GM19395 (cell line): ENCODE data around the gene PAX1.

Experiments
- ATAC-seq: cut with Tn5 transposase; IDR thresholded peaks from one replicate; pipeline ENCODE4 v1.9.1; 2021; ENCODE audit warnings: mild to moderate bottlenecking, moderate library complexity; ENCODE audit not compliant: unreplicated experiment

PAX1 gene

DNA sequence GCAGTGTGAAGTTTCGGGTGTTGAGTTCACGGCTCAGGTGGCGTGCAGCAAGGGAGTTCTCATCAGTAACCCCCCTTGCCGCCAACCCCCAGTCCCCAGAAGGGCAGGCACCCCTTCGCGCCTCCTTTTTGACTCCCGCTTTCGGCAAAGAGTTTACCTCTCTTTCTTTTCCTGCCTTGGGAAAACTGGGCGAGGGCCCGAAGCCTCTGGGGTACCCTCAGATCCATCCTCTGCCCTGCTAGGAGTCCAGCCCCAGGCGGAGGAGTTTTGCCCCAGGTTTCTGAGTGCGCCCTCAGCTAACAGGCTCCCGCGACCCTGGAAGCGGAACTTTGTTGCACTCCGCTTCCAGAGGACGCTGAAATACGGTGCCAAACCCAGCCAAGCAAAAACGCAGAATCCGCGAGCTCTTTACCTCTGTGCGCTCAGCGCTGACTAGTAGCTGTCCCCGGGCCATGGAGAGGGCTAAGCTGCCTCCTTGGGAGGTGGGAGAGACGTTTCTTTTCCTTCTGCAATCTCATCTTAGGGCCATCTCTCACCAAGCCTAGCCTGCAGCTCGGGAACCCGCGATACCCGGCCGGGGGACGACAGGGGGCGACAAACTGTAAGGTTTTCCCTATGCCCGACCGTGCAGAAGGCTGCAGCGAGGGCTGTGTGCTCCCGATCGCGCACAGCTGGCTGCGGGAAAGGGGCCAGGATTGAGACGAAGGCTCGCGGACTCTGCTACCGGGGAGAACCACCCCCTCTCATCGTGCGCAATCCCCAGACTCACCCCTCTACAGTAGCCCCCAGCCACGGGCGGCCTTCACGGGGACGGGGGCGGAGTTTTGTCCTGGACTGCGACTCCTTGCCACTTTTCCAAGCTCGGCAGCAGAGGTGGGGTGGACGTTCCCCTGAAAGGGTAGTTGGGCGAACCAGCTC lies 2.7 kb upstream of the PAX1 start:
- no peak for ATAC-seq

- no peak for ATAC-seq
Observed at GRCh38 chr20:21703717-21704407, 1.6 kb upstream of the PAX1 start.

- ATAC-seq, result no peak
Observed at GRCh38 chr20:21704408-21705385, 767 bp upstream of the PAX1 start.

- no peak for ATAC-seq
Observed at GRCh38 chr20:21706261-21707195, 1.1 kb downstream of the PAX1 start.

DNA sequence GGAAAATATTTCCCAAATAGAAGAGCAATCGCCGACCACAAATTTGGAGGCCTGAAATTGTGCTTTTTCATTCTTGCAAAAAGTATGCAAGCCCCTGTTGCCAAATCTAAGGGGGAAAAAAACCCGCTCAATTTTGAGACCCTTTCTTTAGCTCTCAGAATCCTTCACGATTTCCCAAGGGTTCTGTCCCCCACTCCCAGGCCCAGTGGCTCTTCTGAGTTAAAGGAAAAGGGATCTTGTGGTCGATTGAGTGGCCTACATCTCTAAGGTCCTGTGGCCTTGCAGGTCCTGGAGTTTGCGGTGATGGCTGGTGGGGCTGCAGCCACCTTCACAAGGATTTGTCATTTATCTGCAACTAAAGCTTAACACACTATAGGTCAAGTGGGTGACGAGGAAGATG lies 1.8 kb downstream of the PAX1 start:
- no peak for ATAC-seq

DNA sequence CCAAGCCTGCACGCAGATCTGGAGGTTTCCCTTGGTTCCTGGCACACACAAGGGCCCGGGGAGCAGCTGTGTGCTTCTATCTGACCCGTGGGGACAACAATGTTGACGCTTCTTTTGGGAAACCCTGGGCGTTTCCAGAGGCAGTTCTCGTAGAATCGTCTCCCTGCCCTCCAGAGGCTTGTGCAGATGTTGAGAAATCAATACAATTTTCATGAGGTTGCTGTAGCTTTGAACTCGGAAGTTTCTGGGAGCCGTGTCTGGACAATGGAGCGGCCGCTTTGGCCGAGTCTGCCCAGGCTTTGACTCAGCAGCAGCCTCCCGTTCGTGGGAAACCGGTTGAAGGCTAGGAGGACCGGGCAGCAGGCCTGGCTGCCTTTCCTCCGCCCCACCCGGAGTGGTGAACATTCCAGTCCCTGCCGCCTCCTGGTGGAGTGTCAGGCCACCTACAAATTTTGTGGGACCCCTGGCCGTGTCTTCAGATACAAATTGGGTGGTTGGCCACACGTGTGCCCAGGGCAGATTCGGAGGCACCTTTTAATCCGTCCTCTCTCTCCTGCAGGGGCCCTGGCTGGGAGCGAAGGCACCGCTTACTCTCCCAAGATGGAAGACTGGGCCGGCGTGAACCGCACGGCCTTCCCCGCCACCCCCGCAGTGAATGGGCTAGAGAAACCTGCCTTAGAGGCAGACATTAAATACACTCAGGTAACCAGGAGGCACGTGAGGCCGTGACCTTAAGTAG lies 2.7 kb downstream of the PAX1 start:
- ATAC-seq, result no peak

DNA sequence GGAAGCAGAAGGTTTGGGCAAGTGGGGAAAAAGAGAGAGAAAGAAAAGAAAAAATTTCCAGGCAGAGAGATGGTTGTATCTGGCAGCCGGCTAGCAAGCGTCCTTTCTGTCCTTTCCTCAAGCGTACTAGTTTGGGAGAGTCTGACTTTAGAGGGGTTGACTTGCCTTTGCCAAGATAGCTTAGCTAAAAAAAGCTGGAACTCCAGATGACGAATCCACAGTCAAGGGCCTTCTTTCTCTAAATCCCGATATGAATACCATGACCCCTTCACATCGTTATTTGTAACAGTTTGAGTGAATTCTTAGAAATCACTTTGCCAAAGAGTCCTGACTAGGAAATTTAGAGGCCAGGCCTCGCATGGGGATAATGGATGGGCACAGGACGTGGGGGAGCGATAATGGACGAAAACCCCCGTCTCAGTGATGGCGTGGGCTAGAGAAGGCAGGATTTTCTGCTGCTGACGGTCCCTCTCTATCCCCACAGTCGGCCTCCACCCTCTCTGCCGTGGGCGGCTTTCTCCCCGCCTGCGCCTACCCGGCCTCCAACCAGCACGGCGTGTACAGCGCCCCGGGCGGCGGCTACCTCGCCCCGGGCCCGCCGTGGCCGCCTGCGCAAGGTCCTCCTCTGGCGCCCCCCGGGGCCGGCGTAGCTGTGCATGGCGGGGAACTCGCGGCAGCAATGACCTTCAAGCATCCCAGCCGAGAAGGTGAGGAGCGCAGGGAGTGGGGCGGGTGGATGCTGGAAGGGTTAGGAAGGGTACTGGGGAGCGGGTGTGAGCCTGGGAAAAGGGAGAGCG lies 3.5 kb downstream of the PAX1 start:
- no peak for ATAC-seq

DNA sequence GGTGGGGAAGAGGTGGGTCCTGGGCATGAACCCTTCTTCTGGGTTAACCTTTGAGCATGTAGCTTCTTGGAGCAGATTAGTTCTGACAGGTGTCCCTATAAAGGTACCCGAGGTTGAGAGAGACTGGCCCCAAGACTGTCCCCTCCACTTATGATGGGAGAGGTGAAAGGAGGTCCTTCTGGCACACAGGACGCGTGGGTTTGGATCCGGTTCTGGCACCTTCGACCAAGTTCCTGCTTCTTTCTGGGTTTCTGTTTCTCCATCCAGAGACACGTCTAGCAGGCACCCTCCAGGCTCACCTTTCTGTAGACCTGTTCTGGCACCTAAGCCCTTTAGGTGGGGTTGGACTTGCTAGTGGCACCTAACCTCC lies 4.1 kb downstream of the PAX1 start:
- no peak for ATAC-seq

- no peak for ATAC-seq
Observed at GRCh38 chr20:21710341-21710740, 4.9 kb downstream of the PAX1 start.

- no peak for ATAC-seq
Observed at GRCh38 chr20:21710863-21711431, 5.5 kb downstream of the PAX1 start.

DNA sequence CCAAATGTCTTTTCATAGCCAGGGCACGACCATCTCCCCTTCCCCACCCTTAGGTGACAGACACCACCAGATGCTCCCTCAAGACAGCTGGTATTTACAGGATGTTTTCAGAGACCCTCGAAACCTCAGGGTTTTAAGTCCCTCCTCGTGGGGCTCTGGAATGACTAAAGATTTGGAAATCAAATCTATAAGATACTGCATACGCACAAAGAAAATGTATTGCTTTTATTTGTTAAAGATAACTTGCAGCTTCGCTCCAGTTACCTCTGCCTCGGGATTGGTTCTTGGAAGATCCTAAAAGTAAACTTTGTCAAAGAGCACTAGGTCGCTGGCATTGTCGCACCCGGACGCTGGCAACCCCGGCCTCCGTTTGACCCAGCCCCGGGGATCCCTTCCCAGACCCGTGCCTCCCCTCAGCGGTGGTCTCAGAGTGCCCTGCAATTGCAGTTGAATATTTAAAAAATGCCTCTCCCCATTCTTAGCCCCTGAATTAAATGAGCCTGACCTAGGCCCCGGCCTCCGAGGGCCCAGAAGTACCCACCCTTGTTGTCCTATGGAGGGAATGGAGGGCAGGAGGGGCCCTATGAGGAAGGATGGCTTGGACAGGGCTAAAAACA lies 7.1 kb downstream of the PAX1 start:
- no peak for ATAC-seq

- ATAC-seq, result no peak
Observed at GRCh38 chr20:21713470-21713869, 8.0 kb downstream of the PAX1 start.

- ATAC-seq, result no peak
Observed at GRCh38 chr20:21713901-21714296, 8.4 kb downstream of the PAX1 start.

- no peak for ATAC-seq
Observed at GRCh38 chr20:21714297-21715192, 9.1 kb downstream of the PAX1 start.

DNA sequence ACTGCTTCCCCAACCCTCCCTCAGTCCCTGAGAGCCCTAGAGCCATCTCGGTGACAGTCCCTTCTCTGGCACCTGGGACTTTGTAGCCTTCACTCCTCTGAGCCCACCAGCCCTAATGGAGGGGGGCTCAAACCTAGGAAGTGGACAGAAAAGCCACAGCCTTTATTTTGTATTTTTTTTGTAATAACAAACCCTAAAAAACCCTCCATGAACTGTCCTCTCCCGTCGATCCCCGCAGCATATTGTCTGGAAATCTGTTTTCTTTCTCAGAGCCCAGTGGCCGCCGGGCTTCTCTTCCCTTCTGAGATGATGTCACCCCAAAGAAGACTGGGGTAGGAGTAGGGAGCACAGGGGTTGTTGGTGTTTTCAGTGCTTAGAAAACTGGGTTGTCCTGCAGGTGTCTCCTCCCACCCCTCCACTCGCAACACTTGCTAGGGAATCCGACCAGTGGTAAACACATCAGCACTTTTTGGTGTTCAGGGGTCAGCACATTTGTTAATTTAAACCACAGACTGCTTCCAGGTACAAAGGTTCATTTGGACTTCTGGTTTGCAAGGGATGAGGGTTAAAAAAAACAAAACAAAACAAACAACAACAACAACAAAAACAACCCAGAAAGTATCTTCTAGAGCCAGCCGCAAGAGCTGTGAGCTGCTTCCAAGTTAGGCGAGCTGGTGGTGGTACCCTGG lies 9.9 kb downstream of the PAX1 start:
- ATAC-seq, result no peak

DNA sequence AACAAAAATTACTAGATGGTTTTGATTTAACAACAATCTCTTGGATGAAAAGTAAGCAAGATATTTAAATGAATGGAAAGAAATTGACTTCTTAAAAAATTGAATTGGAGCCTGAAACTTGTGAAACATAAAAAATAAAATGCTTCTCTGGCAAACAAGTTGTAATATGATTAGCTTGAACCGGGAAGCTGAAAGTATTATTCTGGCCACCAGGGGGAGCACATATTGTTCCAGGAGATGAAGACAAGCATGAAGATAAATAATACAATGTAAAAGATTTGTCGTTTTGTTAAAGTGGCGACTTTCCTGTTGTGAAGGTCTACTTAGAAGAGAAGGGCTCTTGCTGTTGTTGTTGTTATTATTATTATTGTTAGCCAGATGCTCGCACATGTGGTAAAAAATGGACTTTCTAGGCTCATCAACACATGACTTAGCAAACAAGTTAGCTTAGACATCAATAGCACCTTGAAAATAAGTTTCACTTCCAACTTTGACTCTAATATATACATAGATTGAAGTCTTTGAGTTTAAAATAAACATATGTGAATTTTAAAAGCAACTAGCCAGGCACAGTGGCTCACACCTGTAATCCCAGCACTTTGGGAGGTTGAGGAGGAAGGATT lies 14.2 kb downstream of the PAX1 start:
- ATAC-seq, result no peak
